Retinal pigment epithelial cell (primary cell): ENCODE data around the gene OR2AG2.
A peak's percentile ranks its signal among the peaks of the same experiment; 100 is the strongest.
"Not testable (repeated sequence)": the region's sequence is repeated elsewhere in the genome, so short reads cannot be mapped to it uniquely, and the experiment has no call there.

ENCODE experiments used
- DNase-seq: peaks from one replicate; pipeline ENCODE4 v3.0.0-alpha.2; 2010; ENCODE audit warnings: low read depth
- H3K4me3 ChIP-seq: 2 replicates; pipeline ENCODE4 v1.5.1; 2011; ENCODE audit warnings: mild to moderate bottlenecking, low read length, control low read depth, moderate library complexity
- TF ChIP-seq, protein P1 (sequence below): conservative IDR thresholded peaks from 2 replicates; pipeline ENCODE4 v1.5.1; 2011; ENCODE audit warnings: low read depth, low read length, control low read depth, inconsistent platforms

Gene OR2AG2, protein sequence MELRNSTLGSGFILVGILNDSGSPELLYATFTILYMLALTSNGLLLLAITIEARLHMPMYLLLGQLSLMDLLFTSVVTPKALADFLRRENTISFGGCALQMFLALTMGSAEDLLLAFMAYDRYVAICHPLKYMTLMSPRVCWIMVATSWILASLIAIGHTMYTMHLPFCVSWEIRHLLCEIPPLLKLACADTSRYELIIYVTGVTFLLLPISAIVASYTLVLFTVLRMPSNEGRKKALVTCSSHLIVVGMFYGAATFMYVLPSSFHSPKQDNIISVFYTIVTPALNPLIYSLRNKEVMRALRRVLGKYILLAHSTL

DNA sequence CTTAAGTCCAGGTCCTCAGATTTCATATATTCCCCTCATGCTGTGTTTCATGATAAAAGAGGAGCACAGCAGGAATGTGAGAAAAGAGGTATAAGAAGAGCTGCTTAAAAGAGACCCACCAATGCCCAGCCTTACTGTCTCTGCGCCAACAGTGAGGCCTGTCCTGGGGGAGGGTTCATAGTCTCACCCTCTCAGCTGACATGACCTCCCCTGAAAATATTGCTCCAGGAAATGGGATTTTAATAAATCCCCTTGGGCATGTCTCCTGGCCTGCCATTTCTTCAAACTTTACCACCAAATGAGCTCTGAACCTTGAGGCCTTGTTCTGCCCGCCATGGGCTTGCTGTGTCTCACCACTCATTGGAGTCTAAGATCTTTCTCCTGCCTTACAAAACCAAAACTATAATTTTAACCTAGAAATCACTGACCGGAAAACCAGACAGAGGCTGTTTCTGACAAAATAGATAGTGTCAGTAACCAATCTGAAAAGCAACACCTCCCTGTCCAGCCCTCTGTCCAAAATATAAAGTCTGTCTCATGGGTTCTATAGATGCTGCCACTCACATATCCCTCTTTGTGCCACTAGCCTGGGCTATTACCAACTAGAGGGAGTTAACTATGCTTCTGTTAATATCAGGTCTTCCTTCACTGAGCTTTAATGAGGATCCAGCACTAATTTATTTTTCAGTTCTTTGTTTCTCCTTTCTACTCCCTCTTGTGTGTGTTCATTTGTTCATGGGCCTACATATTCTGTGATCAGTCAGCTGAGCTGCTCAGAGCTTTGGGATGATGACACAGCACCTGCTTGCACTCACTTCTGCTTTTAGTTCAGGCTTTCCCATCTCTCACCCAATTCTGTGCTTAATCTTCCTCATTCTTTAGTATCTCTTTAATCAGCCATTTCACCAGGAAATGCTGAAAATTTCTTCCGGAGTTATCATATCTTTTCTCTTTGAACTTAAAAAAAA is at the start of gene OR2AG2:
Gene OR2AG2 (minus strand): TSS at position 51 of the 968 bp plus-strand sequence. CDS start 3,019 bp downstream, outside the sequence.
- TF ChIP-seq, protein P1, sequence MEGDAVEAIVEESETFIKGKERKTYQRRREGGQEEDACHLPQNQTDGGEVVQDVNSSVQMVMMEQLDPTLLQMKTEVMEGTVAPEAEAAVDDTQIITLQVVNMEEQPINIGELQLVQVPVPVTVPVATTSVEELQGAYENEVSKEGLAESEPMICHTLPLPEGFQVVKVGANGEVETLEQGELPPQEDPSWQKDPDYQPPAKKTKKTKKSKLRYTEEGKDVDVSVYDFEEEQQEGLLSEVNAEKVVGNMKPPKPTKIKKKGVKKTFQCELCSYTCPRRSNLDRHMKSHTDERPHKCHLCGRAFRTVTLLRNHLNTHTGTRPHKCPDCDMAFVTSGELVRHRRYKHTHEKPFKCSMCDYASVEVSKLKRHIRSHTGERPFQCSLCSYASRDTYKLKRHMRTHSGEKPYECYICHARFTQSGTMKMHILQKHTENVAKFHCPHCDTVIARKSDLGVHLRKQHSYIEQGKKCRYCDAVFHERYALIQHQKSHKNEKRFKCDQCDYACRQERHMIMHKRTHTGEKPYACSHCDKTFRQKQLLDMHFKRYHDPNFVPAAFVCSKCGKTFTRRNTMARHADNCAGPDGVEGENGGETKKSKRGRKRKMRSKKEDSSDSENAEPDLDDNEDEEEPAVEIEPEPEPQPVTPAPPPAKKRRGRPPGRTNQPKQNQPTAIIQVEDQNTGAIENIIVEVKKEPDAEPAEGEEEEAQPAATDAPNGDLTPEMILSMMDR = no peak
- no peak for DNase-seq
- H3K4me3 ChIP-seq = no peak within 1 kb of the TSS

DNA sequence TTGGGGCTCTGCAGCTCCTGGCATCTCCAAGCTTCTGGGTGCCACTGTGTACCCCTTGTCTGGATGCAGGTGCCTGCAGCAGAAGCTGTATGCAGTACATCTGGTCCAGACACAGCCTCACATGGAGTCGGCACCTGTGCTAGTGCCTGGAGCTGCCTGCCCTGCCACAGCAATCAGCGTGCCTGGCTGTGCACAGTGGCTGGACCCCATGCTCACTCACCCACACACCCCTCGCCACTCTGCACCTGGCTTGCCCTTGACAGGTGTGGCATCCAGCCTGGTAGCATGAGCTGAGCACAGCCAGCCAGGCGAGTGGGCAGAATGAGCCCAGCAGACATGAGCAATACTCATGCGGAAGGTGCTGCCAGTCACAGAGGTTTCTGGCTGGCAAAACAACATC is 47.2 kb upstream of the OR2AG2 start:
- no peak for DNase-seq
- TF ChIP-seq, protein P1 = no peak

DNA sequence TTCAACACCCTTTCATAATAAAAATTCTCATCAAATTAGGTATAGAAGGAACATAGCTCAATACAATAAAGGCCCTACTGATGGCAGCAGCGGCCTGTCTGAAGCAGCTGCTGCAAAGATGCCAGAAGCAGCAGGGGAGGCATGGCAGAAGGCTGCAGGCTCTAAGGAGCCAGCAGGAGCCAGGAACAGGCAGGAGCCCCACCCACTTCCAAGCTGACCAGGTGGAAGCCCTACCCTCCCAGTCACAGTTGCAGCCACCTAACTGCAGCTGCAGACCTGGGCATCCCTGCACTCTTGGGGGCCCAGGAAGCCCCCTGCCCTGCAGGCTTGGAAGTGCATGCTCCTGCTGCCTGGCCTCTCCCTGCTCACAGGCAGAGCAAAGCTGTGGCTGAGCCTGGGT is 45.9 kb upstream of the OR2AG2 start:
- TF ChIP-seq, protein P1 = no peak
- H3K4me3 ChIP-seq = no peak overlapping the region
- no peak for DNase-seq

More for the DNA sequence above, 47.2 kb upstream of the OR2AG2 start:
- H3K4me3 ChIP-seq = no peak overlapping the region

DNA sequence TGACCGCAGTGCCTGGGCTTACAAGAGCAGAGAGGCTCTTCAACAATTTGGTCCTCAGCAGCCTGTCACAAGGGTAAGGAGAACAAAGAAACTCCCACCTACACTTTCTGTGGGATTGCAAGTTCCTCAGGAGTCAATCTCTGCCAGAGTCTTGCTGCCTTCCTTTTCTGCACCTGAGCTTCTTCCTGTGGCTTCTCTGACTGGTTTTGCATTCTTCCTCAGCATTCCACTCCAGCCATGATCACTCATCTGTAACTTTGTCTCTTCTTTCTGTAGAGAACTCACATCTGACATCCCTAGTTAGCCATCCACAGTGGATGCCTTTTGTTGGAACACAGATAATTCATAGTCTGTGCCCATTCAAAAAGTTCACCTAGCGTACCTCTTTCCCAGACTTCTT is 41.9 kb upstream of the OR2AG2 start:
- DNase-seq = no peak
- no peak overlapping the region for H3K4me3 ChIP-seq
- TF ChIP-seq, protein P1 = no peak

DNA sequence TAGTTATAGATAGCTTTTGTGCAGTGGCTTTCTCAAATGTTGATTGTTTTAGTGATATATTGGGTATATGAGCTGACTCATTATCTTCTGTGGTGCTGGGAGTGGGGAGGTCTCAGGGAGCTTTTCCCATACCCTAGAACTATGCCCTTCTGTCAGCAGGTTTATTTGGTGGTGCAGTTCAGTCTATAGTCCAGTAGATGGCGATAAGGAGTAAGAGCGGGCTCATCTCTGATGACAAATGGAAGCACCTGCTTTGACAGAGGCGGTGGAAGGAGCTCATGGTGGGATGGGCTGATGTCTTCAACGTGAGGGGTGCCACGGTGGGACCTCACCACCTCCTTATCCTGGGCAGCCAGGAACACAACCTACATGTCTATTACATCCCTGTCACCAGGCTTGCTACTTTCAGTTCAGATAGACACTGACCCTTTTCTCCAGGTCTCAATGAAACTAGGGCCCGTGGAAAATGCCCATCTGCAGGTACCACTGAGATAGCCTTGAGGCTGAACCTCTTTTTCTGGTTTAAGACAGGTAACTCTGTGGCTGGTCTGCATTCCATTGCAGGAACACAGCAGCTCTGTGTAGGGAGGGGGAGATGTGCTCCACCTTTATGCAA is 40.7 kb upstream of the OR2AG2 start:
- TF ChIP-seq, protein P1 = peak; percentile 97
- no peak overlapping the region for H3K4me3 ChIP-seq
- DNase-seq = no peak

DNA sequence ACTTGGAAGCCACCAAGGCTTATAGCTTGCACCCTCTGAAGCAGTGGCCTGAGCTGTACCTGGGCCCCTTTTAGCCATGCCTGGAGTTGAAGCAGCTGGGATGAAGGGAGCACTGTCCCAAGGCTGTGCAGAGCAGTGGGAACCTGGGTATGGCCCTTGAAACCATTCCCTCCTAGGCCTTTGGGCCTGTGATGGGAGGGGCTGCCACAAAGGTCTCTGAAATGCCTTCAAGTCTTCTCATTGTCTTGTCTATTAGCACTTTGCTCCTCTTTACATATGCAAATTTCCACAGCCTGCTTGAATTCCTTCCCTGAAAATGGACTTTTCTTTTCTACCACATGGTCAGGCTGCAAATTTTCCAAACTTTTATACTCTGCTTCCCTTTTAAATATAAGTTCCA is 29.3 kb upstream of the OR2AG2 start:
- DNase-seq = not testable (repeated sequence)

DNA sequence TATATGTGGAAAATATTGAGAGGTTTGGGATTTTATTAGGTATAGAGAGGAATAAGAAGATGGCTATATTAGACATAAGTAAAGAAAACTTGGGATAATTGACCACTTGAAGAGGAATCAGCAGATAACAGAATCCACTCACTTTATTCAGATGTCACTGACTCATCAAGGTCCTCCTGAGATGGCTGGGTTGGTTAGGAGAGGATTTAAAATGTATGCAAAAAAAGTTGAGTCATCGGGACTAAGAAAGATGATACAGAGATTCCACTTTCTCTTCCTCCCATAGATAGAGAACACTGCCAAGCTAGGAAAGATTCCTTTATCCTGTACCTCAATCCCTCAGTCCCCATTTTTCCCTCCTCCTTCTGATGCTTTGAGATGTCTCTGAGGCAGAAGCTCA is 27.6 kb upstream of the OR2AG2 start, which contains the start of gene OR6A2:
Gene OR6A2 (minus strand): TSS at position 288 of the 400 bp plus-strand sequence. CDS start 3,981 bp downstream, outside the sequence.
- no peak for DNase-seq
- TF ChIP-seq, protein P1 = no peak
- H3K4me3 ChIP-seq = no peak within 1 kb of the TSS

More for the DNA sequence above, 29.3 kb upstream of the OR2AG2 start:
- H3K4me3 ChIP-seq = not testable (repeated sequence)
